ENCODE data around the gene VPS13D.

Gene VPS13D

DNA sequence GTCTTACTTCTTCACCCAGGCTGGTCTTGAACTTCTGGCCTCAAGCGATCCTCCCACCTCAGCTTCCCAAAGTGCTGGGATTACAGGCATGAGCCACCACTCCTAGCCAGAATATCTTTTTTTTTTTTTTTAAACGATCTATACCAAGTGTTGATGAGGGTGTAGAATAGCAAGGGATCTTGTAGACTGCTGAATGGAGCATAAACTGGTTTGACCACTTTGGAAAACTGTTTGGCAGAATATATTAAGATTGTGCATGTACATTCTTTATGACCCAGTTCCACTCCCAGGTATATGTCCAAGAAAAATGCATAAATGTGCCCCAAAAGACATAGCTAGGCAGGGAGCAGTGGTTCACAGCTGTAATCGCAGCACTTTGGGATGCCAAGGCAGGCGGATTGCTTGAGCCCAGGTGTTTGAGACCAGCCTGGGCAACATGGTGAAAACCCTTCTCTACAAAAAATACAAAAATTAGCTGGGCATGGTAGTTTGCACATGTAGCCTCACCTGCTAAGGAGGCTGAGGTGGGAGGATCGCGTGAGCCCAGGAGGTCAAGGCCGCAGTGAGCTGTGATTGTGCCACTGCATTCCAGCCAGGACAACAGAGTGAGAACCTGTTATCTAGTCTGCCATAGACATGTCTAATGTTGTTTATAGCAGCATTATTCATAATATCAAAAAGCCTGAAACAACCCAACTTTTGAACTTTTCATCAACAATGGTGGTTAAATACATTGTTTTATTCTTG lies 184.0 kb downstream of the VPS13D start:
- ChIA-PET CTCF (no interaction called here), POLR2A (no interaction called here)
- no peak for DNase-seq (ENCODE audit: extremely low spot score)
- TF ChIP-seq SUZ12 (IDR thresholded peaks at IDR 0.05) (no peak), ZNF384 (IDR thresholded peaks at IDR 0.05) (no peak), HDGF (IDR thresholded peaks at IDR 0.05; ENCODE audit: borderline replicate concordance) (no peak), FOXK2 (IDR thresholded peaks at IDR 0.05) (no peak), FOXM1 (IDR thresholded peaks at IDR 0.05; ENCODE audit: borderline replicate concordance) (no peak), CTBP1 (IDR thresholded peaks at IDR 0.05; ENCODE audit: borderline replicate concordance) (no peak), ELF4 (IDR thresholded peaks at IDR 0.05) (no peak), BHLHE40 (IDR thresholded peaks at IDR 0.05; ENCODE audit: borderline replicate concordance) (no peak), LEF1 (IDR thresholded peaks at IDR 0.05; ENCODE audit: borderline replicate concordance) (no peak), FOXA1 (IDR thresholded peaks at IDR 0.05) (no peak), L3MBTL2 (conservative IDR thresholded peaks at IDR 0.05) (no peak), ARNT (IDR thresholded peaks at IDR 0.05) (no peak)

DNA sequence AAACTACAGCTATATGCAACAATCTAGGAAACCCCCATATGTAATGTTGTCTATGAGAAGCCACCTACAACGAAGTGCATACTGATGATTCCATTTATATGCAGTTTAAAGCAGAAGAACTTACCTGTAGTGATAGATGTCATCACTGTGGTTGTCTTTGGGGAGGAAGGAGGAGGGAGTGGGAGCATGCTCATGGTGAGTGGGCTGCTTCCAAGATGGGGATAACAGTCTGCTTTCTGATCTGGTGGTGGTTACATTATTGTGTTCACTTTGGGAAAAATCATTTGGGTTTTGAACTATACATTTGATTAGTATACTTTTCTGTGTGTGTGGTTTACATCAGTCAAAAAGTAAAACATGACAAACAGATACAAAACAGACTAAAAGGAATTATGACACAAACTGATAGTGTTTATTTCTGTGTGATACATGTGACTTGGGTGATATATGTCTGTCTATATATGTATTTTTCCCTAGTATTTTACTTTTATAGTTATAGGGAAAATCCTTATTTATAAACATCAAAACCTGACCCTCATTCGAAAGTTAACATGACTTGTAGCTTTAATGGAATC lies 184.7 kb downstream of the VPS13D start:
- CTCF ChIA-PET = no interaction called here
- TF ChIP-seq SUZ12 (IDR thresholded peaks at IDR 0.05) (no peak), HDGF (IDR thresholded peaks at IDR 0.05; ENCODE audit: borderline replicate concordance) (no peak), FOXK2 (IDR thresholded peaks at IDR 0.05) (no peak), ELF4 (IDR thresholded peaks at IDR 0.05) (no peak), SP1 (IDR thresholded peaks at IDR 0.05) (no peak), ZNF384 (IDR thresholded peaks at IDR 0.05) (no peak), FOXA1 (IDR thresholded peaks at IDR 0.05) (no peak), L3MBTL2 (conservative IDR thresholded peaks at IDR 0.05) (no peak), ARNT (IDR thresholded peaks at IDR 0.05) (no peak), FOXM1 (IDR thresholded peaks at IDR 0.05; ENCODE audit: borderline replicate concordance) (no peak), LEF1 (IDR thresholded peaks at IDR 0.05; ENCODE audit: borderline replicate concordance) (no peak), TARDBP (IDR thresholded peaks at IDR 0.05) (no peak), CTBP1 (IDR thresholded peaks at IDR 0.05; ENCODE audit: borderline replicate concordance) (no peak), NFRKB (IDR thresholded peaks at IDR 0.05) (no peak), BHLHE40 (IDR thresholded peaks at IDR 0.05; ENCODE audit: borderline replicate concordance) (no peak)
- TF ChIP-seq, protein P1, sequence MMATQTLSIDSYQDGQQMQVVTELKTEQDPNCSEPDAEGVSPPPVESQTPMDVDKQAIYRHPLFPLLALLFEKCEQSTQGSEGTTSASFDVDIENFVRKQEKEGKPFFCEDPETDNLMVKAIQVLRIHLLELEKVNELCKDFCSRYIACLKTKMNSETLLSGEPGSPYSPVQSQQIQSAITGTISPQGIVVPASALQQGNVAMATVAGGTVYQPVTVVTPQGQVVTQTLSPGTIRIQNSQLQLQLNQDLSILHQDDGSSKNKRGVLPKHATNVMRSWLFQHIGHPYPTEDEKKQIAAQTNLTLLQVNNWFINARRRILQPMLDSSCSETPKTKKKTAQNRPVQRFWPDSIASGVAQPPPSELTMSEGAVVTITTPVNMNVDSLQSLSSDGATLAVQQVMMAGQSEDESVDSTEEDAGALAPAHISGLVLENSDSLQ (IDR thresholded peaks at IDR 0.05) = no peak
- POLR2A ChIA-PET = no interaction called here
- no peak for DNase-seq (ENCODE audit: extremely low spot score)

DNA sequence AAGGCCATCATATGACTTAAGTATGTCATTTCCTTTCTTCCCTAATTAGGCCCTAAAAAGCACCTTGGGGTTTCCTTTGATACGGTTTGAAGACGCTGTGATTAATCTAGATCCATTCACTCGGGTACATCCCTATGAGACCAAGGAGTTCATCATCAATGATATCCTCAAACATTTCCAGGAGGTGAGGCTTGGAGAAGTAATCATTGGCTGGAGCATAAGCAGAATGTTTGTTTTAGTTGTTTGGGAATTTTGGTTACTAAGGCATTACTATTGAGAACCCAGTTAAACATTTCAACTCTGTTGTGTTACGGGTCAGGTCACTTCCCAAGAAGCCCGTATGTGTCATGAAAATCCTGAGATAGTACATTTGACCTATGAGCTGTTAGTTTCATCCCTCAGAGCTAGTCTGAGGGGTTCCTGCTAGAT lies 185.2 kb downstream of the VPS13D start:
- ChIA-PET POLR2A (no interaction called here), CTCF (no interaction called here)
- TF ChIP-seq NFRKB (IDR thresholded peaks at IDR 0.05) (no peak), L3MBTL2 (conservative IDR thresholded peaks at IDR 0.05) (no peak), BHLHE40 (IDR thresholded peaks at IDR 0.05; ENCODE audit: borderline replicate concordance) (no peak), ELF4 (IDR thresholded peaks at IDR 0.05) (no peak), FOXA1 (IDR thresholded peaks at IDR 0.05) (no peak), ARNT (IDR thresholded peaks at IDR 0.05) (no peak), HDGF (IDR thresholded peaks at IDR 0.05; ENCODE audit: borderline replicate concordance) (no peak), ZNF384 (IDR thresholded peaks at IDR 0.05) (no peak), FOXM1 (IDR thresholded peaks at IDR 0.05; ENCODE audit: borderline replicate concordance) (no peak), FOXK2 (IDR thresholded peaks at IDR 0.05) (no peak), SUZ12 (IDR thresholded peaks at IDR 0.05) (no peak)
- TF ChIP-seq, protein P1 (IDR thresholded peaks at IDR 0.05) = no peak
- no peak for DNase-seq (ENCODE audit: extremely low spot score)

DNA sequence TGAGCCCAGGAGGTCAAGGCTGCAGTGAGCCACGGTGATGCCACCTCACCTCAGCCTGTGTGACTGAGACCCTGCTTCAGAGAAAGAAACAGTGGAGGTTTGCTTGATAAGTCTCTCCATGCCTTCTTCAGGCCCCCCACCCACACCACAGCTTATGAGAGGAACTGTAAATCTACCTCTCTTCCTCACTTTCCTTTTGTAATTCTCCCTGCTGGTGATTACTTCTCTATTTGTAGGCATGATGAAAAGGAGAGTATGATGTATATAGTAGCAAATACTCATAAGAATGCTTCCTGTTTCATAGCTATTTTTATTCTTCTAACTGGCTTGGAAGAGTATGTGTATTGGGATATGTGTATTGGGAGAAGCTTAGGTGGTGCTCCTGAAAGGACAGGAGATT lies 186.3 kb downstream of the VPS13D start:
- ChIA-PET CTCF (interaction anchor here (1.1 kb wide), 1 partner anchor 9 kb away, joined by 3 read pairs; no protein-coding TSS in a partner anchor), POLR2A (no interaction called here)
- no peak for DNase-seq (ENCODE audit: extremely low spot score)
- TF ChIP-seq ARNT (IDR thresholded peaks at IDR 0.05) = no peak
- TF ChIP-seq BHLHE40 (IDR thresholded peaks at IDR 0.05; ENCODE audit: borderline replicate concordance) = no peak
- TF ChIP-seq TARDBP (IDR thresholded peaks at IDR 0.05) = no peak
- TF ChIP-seq L3MBTL2 (conservative IDR thresholded peaks at IDR 0.05) = no peak
- no peak for TF ChIP-seq LEF1 (IDR thresholded peaks at IDR 0.05; ENCODE audit: borderline replicate concordance)
- no peak for TF ChIP-seq ZNF384 (IDR thresholded peaks at IDR 0.05)
- TF ChIP-seq ELF4 (IDR thresholded peaks at IDR 0.05) = no peak
- TF ChIP-seq SUZ12 (IDR thresholded peaks at IDR 0.05) = no peak
- TF ChIP-seq, protein P1 (IDR thresholded peaks at IDR 0.05) = no peak
- no peak for TF ChIP-seq SP1 (IDR thresholded peaks at IDR 0.05)
- TF ChIP-seq FOXK2 (IDR thresholded peaks at IDR 0.05) = no peak
- TF ChIP-seq FOXA1 (IDR thresholded peaks at IDR 0.05) = no peak
- no peak for TF ChIP-seq NFRKB (IDR thresholded peaks at IDR 0.05)
- TF ChIP-seq HDGF (IDR thresholded peaks at IDR 0.05; ENCODE audit: borderline replicate concordance) = no peak
- TF ChIP-seq FOXM1 (IDR thresholded peaks at IDR 0.05; ENCODE audit: borderline replicate concordance) = no peak

DNA sequence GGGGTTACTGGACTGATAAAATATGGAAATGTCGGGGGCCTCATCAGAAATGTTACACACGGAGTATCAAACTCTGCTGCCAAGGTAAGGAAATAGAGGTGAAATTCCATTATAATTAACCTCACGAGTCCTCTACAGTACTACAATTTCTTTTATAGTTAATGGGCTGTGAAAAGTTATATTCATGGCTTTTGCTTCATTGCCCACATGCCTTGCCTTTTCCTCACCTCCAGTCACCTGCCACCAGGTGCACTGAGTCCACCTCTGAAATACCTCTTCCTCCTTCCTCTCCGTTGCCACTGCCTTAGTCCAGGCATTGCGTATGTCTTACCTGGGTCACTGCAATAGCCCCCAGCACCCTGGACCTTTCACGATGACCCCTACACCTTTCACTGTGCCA lies 186.9 kb downstream of the VPS13D start:
- TF ChIP-seq SUZ12 (IDR thresholded peaks at IDR 0.05) (no peak), L3MBTL2 (conservative IDR thresholded peaks at IDR 0.05) (no peak), ELF4 (IDR thresholded peaks at IDR 0.05) (no peak)
- no peak for DNase-seq (ENCODE audit: extremely low spot score)
- POLR2A ChIA-PET = no interaction called here
- CTCF ChIA-PET = interaction anchor here (1.1 kb wide), 1 partner anchor 8 kb away, joined by 3 read pairs; no protein-coding TSS in a partner anchor

DNA sequence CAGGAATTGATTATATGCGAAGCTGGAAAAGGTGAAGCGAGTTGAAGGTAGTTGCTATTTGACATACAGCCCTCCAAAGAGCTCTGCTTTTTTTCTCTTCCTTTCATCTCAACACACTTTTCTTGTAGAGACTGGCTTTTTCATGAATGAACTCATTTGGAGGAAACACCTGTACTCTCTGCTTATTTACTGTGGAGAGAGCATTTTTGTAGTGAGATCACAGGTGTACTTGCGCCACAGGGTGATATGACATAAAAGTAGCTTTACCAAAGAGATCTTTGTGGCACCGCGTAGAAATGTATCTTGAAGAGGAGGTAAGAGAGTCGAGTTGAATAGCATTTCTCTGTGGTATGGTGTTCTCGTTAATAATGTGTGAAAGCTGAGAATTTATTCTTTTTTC lies 187.6 kb downstream of the VPS13D start:
- no peak for DNase-seq (ENCODE audit: extremely low spot score)
- POLR2A ChIA-PET = no interaction called here
- no peak for TF ChIP-seq NFRKB (IDR thresholded peaks at IDR 0.05)
- TF ChIP-seq FOXA1 (IDR thresholded peaks at IDR 0.05) = no peak
- no peak for TF ChIP-seq L3MBTL2 (conservative IDR thresholded peaks at IDR 0.05)
- TF ChIP-seq LEF1 (IDR thresholded peaks at IDR 0.05; ENCODE audit: borderline replicate concordance) = no peak
- no peak for TF ChIP-seq ZNF384 (IDR thresholded peaks at IDR 0.05)
- TF ChIP-seq HDGF (IDR thresholded peaks at IDR 0.05; ENCODE audit: borderline replicate concordance) = no peak
- TF ChIP-seq FOXK2 (IDR thresholded peaks at IDR 0.05) = no peak
- TF ChIP-seq FOXM1 (IDR thresholded peaks at IDR 0.05; ENCODE audit: borderline replicate concordance) = no peak
- CTCF ChIA-PET = no interaction called here
